ENCODE results near the gene LPXN.

The LPXN gene

GRCh38 chr11:58567889-58568512 lies 7.7 kb downstream of the LPXN start:
- TF ChIP-seq CTCF (IDR thresholded peaks at IDR 0.05) (peak; percentile 84), ZFX (IDR thresholded peaks at IDR 0.05; ENCODE audit: borderline replicate concordance) (no peak)
- 0 out of 2 replicates have a peak overlapping the region, but pooled peaks have one; percentile 1 for H3K27ac ChIP-seq

GRCh38 chr11:58564231-58564630 lies 11.4 kb downstream of the LPXN start:
- TF ChIP-seq ZFX (IDR thresholded peaks at IDR 0.05; ENCODE audit: borderline replicate concordance) = no peak
- no peak for TF ChIP-seq CTCF (IDR thresholded peaks at IDR 0.05)
- no peak overlapping the region for H3K27ac ChIP-seq

GRCh38 chr11:58562375-58562800 lies 13.3 kb downstream of the LPXN start:
- H3K27ac ChIP-seq = peak overlapping the region; percentile 72
- TF ChIP-seq CTCF (IDR thresholded peaks at IDR 0.05) (no peak), ZFX (IDR thresholded peaks at IDR 0.05; ENCODE audit: borderline replicate concordance) (no peak)

- peak overlapping the region; percentile 72 for H3K27ac ChIP-seq
- TF ChIP-seq ZFX (IDR thresholded peaks at IDR 0.05; ENCODE audit: borderline replicate concordance) = no peak
- TF ChIP-seq CTCF (IDR thresholded peaks at IDR 0.05) = no peak
Observed at GRCh38 chr11:58561394-58562098, 14.1 kb downstream of the LPXN start.

- H3K27ac ChIP-seq = peak overlapping the region; percentile 72
- TF ChIP-seq ZFX (IDR thresholded peaks at IDR 0.05; ENCODE audit: borderline replicate concordance) (no peak), CTCF (IDR thresholded peaks at IDR 0.05) (no peak)
Observed at GRCh38 chr11:58560842-58561241, 14.8 kb downstream of the LPXN start.

- no peak for TF ChIP-seq ZFX (IDR thresholded peaks at IDR 0.05; ENCODE audit: borderline replicate concordance)
- no peak for TF ChIP-seq CTCF (IDR thresholded peaks at IDR 0.05)
- no peak overlapping the region for H3K27ac ChIP-seq
Observed at GRCh38 chr11:58549644-58550043, 26.0 kb downstream of the LPXN start.

GRCh38 chr11:58546841-58547240 lies 28.8 kb downstream of the LPXN start:
- no peak for TF ChIP-seq CTCF (IDR thresholded peaks at IDR 0.05)
- TF ChIP-seq ZFX (IDR thresholded peaks at IDR 0.05; ENCODE audit: borderline replicate concordance) = no peak
- H3K27ac ChIP-seq = no peak overlapping the region

Data from 22Rv1 (cell line).